Measurements from ENCODE around the gene SLC46A1. TPM values are rescaled to one million over a fixed set of nuclear protein-coding genes. Genes with fewer than 3 reads are reported as not detected.

SLC46A1 gene
- total RNA-seq, 4 donors from 2014 or later, result 1.5 to 17.6 (median 4.7) TPM

Small RNAs within 50 kb of the gene (microRNA-seq; reads per million reads assigned to microRNA genes)
- not detected for gene MIR4723 (ENCODE audit: borderline microRNAs expressed, borderline replicate concordance)

Other genes starting within 250 kb of the SLC46A1 start
- 10 to 100 TPM in 2 of 4 donors, 1 to 10 TPM in 2; 1.5 to 17.9 (median 10.4) TPM for gene TMEM97, start 87.0 kb downstream of the SLC46A1 start, total RNA-seq
- 100 to 1,000 TPM in 1 of 4 donors, 10 to 100 TPM in 3; 30.5 to 241 (median 59.1) TPM for gene IFT20, start 70.7 kb downstream of the SLC46A1 start, total RNA-seq
- 10 to 100 TPM; 18.2 to 67.1 (median 38.4) TPM for gene TNFAIP1, start 70.5 kb downstream of the SLC46A1 start, total RNA-seq
- 10 to 100 TPM; 37.7 to 53.0 (median 41.2) TPM for gene POLDIP2, start 48.7 kb downstream of the SLC46A1 start, total RNA-seq
- gene SEBOX, start 41.0 kb downstream of the SLC46A1 start, total RNA-seq, result not detected
- gene VTN, start 35.9 kb downstream of the SLC46A1 start, total RNA-seq, result 1 to 10 TPM in 1 of 4 donors, under 1 TPM in 2, not detected in 1; 0.51 to 2.1 (median 0.69) TPM
- gene SARM1, start 34.5 kb downstream of the SLC46A1 start, total RNA-seq, result 10 to 100 TPM in 3 of 4 donors, 1 to 10 TPM in 1; 5.3 to 24.4 (median 17.2) TPM
- not detected for gene SLC13A2, start 67.4 kb upstream of the SLC46A1 start, total RNA-seq
- gene FOXN1, start 100.1 kb upstream of the SLC46A1 start, total RNA-seq, result not detected
- gene UNC119, start 146.4 kb upstream of the SLC46A1 start, total RNA-seq, result 10 to 100 TPM in 3 of 4 donors, 1 to 10 TPM in 1; 4.1 to 28.5 (median 21.6) TPM
- 10 to 100 TPM in 2 of 4 donors, 1 to 10 TPM in 2; 7.2 to 48.3 (median 26.6) TPM for gene PIGS, start 165.3 kb upstream of the SLC46A1 start, total RNA-seq
- gene ALDOC, start 170.7 kb upstream of the SLC46A1 start, total RNA-seq, result 10 to 100 TPM in 2 of 4 donors, 1 to 10 TPM in 2; 4.1 to 17.8 (median 11.1) TPM
- gene SPAG5, start 192.8 kb upstream of the SLC46A1 start, total RNA-seq, result 10 to 100 TPM in 1 of 4 donors, 1 to 10 TPM in 2, not detected in 1; 1.5 to 21.4 (median 7.0) TPM
- gene RSKR, start 208.0 kb upstream of the SLC46A1 start, total RNA-seq, result 10 to 100 TPM in 2 of 4 donors, 1 to 10 TPM in 1, not detected in 1; 5.9 to 19.6 (median 11.3) TPM
- gene BLTP2, start 238.9 kb upstream of the SLC46A1 start, total RNA-seq, result 100 to 1,000 TPM in 1 of 4 donors, 10 to 100 TPM in 3; 35.0 to 126 (median 68.5) TPM

Measured in uterus (tissue), 4 donors.